ENCODE data around the gene ALDH8A1. TPM values are rescaled to one million over a fixed set of nuclear protein-coding genes. Genes with fewer than 3 reads are reported as not detected.

ALDH8A1 gene
- total RNA-seq, 2 donors from 2014 or later = 0.42 to 5.8 TPM

DNA sequence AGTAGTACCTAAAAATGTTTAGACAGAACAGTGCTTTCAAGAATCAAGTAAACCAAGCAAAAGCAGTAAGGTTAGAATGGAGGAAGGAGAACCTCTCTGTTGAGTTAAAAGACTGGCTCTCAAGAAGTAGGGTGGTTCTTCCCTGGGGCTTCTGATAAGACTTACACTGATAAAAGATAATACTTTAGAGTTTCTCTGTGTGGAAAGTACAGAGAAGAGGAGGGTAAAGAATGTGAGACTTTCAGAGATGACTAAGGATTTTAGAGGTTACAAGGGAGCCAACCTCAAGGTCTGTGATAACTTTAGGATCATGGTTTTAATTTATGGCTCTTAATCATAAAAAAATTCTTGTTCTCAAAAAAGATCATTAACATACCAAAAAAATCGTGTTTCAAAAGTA, 30.9 kb upstream of the ALDH8A1 start:
- no peak overlapping the region for H3K27ac ChIP-seq
- H3K4me1 ChIP-seq (ENCODE audit: control insufficient read depth in 1 of 2, low read depth in 2 of 2) = no peaks in the 10 kb centered on the region
- H3K27me3 ChIP-seq (replicated peaks; ENCODE audit: insufficient read depth) = no peaks in the 10 kb centered on the region
- DNase-seq (ENCODE audit: low spot score) (no peak), ATAC-seq (ENCODE audit: insufficient number of reproducible peaks, low FRiP score, low read depth) (no peak)
- TF ChIP-seq, protein P1, sequence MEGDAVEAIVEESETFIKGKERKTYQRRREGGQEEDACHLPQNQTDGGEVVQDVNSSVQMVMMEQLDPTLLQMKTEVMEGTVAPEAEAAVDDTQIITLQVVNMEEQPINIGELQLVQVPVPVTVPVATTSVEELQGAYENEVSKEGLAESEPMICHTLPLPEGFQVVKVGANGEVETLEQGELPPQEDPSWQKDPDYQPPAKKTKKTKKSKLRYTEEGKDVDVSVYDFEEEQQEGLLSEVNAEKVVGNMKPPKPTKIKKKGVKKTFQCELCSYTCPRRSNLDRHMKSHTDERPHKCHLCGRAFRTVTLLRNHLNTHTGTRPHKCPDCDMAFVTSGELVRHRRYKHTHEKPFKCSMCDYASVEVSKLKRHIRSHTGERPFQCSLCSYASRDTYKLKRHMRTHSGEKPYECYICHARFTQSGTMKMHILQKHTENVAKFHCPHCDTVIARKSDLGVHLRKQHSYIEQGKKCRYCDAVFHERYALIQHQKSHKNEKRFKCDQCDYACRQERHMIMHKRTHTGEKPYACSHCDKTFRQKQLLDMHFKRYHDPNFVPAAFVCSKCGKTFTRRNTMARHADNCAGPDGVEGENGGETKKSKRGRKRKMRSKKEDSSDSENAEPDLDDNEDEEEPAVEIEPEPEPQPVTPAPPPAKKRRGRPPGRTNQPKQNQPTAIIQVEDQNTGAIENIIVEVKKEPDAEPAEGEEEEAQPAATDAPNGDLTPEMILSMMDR (IDR thresholded peaks at IDR 0.05) = no peak
- H3K36me3 ChIP-seq = peaks cover 17% of the 10 kb centered on the region
- no peak overlapping the region for H3K4me3 ChIP-seq
- H3K9me3 ChIP-seq = no peaks in the 10 kb centered on the region

DNA sequence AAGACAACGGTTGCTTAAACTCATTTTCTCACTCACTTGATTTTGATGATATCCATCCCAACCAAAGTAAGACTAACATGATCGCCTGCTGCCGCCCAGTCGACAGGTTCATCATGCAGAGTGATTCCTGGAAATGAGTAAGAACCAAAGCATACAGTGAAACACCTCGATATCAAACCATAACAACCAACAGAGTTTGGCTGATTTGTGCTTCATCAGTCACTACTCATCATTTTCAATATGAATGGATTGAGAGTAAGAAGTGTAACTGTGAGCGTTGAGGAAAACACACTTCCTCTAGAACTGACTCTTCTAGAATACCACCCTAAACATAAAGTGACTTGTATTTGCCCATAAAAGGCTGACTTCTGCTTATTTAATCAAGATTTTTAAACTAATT, 29.2 kb upstream of the ALDH8A1 start:
- Histone ChIP-seq H3K4me1 (ENCODE audit: control insufficient read depth in 1 of 2, low read depth in 2 of 2) (no peaks in the 10 kb centered on the region), H3K27me3 (replicated peaks; ENCODE audit: insufficient read depth) (no peaks in the 10 kb centered on the region), H3K36me3 (peaks cover 16% of the 10 kb centered on the region), H3K9me3 (no peaks in the 10 kb centered on the region), H3K4me3 (no peak overlapping the region), H3K27ac (no peak overlapping the region)
- TF ChIP-seq, protein P1 (IDR thresholded peaks at IDR 0.05) = no peak
- DNase-seq (ENCODE audit: low spot score) (no peak), ATAC-seq (ENCODE audit: insufficient number of reproducible peaks, low FRiP score, low read depth) (no peak)

DNA sequence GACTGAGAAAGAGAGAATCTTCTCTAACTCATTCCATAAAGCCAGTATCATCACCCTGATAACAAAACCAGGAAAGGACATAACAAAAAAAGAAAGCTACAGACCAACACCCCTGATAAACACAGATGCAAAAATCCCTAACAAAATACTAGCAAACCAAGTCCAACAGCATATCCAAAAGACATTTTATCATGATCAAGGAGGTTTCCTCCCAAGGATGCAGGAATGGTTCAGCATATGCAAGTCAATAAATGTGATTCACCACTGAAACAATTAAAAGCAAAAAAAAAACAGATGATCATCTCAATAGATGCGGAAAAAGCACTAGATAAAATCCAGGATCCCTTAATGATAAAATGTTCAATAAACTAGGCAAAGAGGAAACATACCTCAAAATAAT, 24.5 kb upstream of the ALDH8A1 start:
- Histone ChIP-seq H3K36me3 (peaks cover 3% of the 10 kb centered on the region), H3K27ac (no peak overlapping the region), H3K9me3 (no peaks in the 10 kb centered on the region), H3K4me1 (ENCODE audit: control insufficient read depth in 1 of 2, low read depth in 2 of 2) (no peaks in the 10 kb centered on the region), H3K4me3 (no peak overlapping the region), H3K27me3 (replicated peaks; ENCODE audit: insufficient read depth) (no peaks in the 10 kb centered on the region)
- DNase-seq (ENCODE audit: low spot score) (no peak), ATAC-seq (ENCODE audit: insufficient number of reproducible peaks, low FRiP score, low read depth) (no peak)
- TF ChIP-seq, protein P1 (IDR thresholded peaks at IDR 0.05) = no peak

DNA sequence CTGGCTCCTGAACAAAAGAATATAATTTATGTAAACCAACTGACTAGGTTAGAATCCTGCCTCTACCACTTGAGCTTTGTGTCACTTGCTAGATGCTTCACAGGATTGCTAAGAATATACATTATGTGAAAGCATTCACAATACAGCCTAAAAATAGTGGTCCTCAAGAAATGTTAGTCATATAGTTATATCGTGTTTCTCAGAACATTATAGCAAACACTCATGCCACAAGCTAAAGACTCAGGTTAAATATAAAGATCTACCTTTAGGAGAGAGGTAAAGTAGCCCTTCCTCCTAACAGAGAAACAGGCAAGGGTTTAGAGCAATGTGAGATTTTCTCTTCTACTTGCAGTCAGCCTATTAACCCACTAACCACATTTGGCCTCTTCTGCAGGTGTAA, 17.8 kb upstream of the ALDH8A1 start:
- Histone ChIP-seq H3K9me3 (no peaks in the 10 kb centered on the region), H3K36me3 (peaks cover 12% of the 10 kb centered on the region), H3K27me3 (replicated peaks; ENCODE audit: insufficient read depth) (no peaks in the 10 kb centered on the region), H3K27ac (no peak overlapping the region), H3K4me1 (ENCODE audit: control insufficient read depth in 1 of 2, low read depth in 2 of 2) (peaks cover 0 to 14% of the 10 kb centered on the region in 2 donors), H3K4me3 (no peak overlapping the region)
- TF ChIP-seq, protein P1 (IDR thresholded peaks at IDR 0.05) = no peak
- ATAC-seq (ENCODE audit: insufficient number of reproducible peaks, low FRiP score, low read depth) (no peak), DNase-seq (ENCODE audit: low spot score) (no peak)

DNA sequence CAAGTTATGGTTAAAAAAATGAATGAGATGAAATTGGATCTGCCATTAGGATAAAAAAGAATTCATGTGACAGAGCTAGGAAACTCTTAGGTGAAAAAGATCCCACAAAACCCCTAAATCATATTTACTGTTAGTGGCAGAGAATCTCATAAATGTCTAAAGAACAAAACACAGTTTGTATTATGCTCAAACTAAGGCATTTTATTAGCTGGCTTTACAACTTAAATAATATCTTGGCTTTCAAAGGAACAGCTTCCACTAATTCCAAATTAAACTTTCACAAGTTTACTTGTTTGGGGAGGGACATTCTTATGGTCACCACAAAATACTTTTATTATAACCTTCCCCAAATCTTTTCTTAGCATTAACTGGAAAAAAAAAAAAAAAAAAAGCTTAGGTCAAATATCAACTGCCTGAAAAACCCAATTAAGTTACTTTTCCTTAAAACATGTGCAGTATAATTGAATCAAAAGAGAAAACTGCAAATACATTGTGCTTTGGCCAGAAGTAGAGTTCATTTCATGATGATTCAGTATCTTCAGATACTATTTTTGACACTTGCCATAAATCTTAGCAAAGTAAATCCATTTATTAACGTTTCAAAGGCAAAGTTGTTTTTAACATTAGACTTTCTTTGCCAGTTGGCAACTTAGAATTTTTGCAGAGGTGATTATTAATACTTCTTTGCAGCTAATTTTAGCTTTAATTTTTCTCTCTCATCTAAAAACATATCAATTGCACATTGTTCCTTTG, 14.7 kb upstream of the ALDH8A1 start:
- Histone ChIP-seq H3K9me3 (peaks cover 3% of the 10 kb centered on the region), H3K4me3 (no peak overlapping the region), H3K36me3 (peaks cover 12% of the 10 kb centered on the region), H3K4me1 (ENCODE audit: control insufficient read depth in 1 of 2, low read depth in 2 of 2) (peaks cover 0 to 14% of the 10 kb centered on the region in 2 donors), H3K27me3 (replicated peaks; ENCODE audit: insufficient read depth) (no peaks in the 10 kb centered on the region), H3K27ac (no peak overlapping the region)
- ATAC-seq (ENCODE audit: insufficient number of reproducible peaks, low FRiP score, low read depth) = no peak
- no peak for DNase-seq (ENCODE audit: low spot score)
- TF ChIP-seq, protein P1 (IDR thresholded peaks at IDR 0.05) = no peak
